DND-41 (cell line): ENCODE measurements around the gene PHKA1.
"Not testable (repeated sequence)": the region's sequence is repeated elsewhere in the genome, so short reads cannot be mapped to it uniquely, and the experiment has no call there.

Source experiments
- ATAC-seq: fragments of 200-7000 bp; cut with Tn5 transposase; 3 replicates; pipeline ENCODE4 v1.9.1; 2021; ENCODE audit warnings: low read depth; ENCODE audit not compliant: insufficient read depth
- DNase-seq: peaks from one replicate; pipeline ENCODE4 v3.0.0-alpha.2; 2020
- H2AFZ ChIP-seq: 2 replicates; pipeline ENCODE4 v1.6.0; 2012; ENCODE audit warnings: low read depth, low read length
- H3K27ac ChIP-seq: 2 replicates; pipeline ENCODE4 v1.5.1; 2012; ENCODE audit warnings: low read length, inconsistent platforms
- H3K27me3 ChIP-seq: fragments of 200-600 bp; sonication (generic); 2 replicates; pipeline ENCODE4 v1.6.0; 2012; ENCODE audit warnings: low read length, mild to moderate bottlenecking, inconsistent platforms; ENCODE audit not compliant: insufficient read depth, poor library complexity
- H3K36me3 ChIP-seq: 2 replicates; pipeline ENCODE4 v1.5.1; 2012; ENCODE audit warnings: low read length, inconsistent platforms; ENCODE audit not compliant: insufficient read depth
- H3K4me1 ChIP-seq: 2 replicates; pipeline ENCODE4 v1.5.1; 2012; ENCODE audit warnings: mild to moderate bottlenecking, low read length; ENCODE audit not compliant: insufficient read depth
- H3K4me2 ChIP-seq: 2 replicates; pipeline ENCODE4 v1.6.0; 2012; ENCODE audit warnings: mild to moderate bottlenecking, moderate library complexity, low read length, inconsistent platforms; ENCODE audit not compliant: insufficient read depth
- H3K4me3 ChIP-seq, 2 experiments: fragments of 200-600 bp in 1 of 2; shearing (Covaris generic) in 1 of 2; 2 replicates each; pipeline ENCODE4 v1.5.1; 2012 to 2016; ENCODE audit warnings: inconsistent platforms in 2 of 2, low read length in 2 of 2, mild to moderate bottlenecking in 2 of 2, low read depth in 1 of 2, moderate library complexity in 1 of 2
- H3K79me2 ChIP-seq: 2 replicates; pipeline ENCODE4 v1.6.0; 2012; ENCODE audit warnings: low read length, inconsistent platforms; ENCODE audit not compliant: insufficient read depth
- H3K9ac ChIP-seq: 2 replicates; pipeline ENCODE4 v1.6.0; 2012; ENCODE audit warnings: low read depth, mild to moderate bottlenecking, inconsistent platforms, low read length, moderate library complexity
- H3K9me3 ChIP-seq: 2 replicates; pipeline ENCODE4 v1.5.1; 2012; ENCODE audit warnings: low read length, moderate library complexity, mild to moderate bottlenecking, inconsistent platforms; ENCODE audit not compliant: insufficient read depth, severe bottlenecking
- H4K20me1 ChIP-seq: 2 replicates; pipeline ENCODE4 v1.6.0; 2012; ENCODE audit warnings: low read length; ENCODE audit not compliant: insufficient read depth
- CTCF ChIP-seq: IDR thresholded peaks from 2 replicates; pipeline ENCODE4 v1.5.1; 2012; ENCODE audit warnings: borderline replicate concordance, low read length, moderate library complexity, mild to moderate bottlenecking; ENCODE audit not compliant: poor library complexity, severe bottlenecking; ENCODE audit errors: extremely low read depth
- EZH2 ChIP-seq: IDR thresholded peaks from 3 replicates; pipeline ENCODE4 v1.6.1; 2012; ENCODE audit warnings: borderline replicate concordance, low read depth, mild to moderate bottlenecking, moderate library complexity, low read length, inconsistent platforms; ENCODE audit not compliant: severe bottlenecking

Gene PHKA1

GRCh38 chrX:72669508-72669907, 44.6 kb downstream of the PHKA1 start:
- not testable (repeated sequence) for H3K27ac ChIP-seq, H3K4me1 ChIP-seq, H3K4me2 ChIP-seq, H3K9ac ChIP-seq, H3K27me3 ChIP-seq, ATAC-seq, H3K79me2 ChIP-seq, H3K36me3 ChIP-seq, DNase-seq, H3K9me3 ChIP-seq, H4K20me1 ChIP-seq, H2AFZ ChIP-seq, H3K4me3 ChIP-seq

GRCh38 chrX:72666451-72666850, 47.7 kb downstream of the PHKA1 start:
- Histone ChIP-seq H3K4me3 (no peak overlapping the region), H4K20me1 (no peaks in the 10 kb centered on the region), H3K4me1 (no peaks in the 10 kb centered on the region), H3K36me3 (no peaks in the 10 kb centered on the region), H3K79me2 (no peaks in the 10 kb centered on the region), H3K27me3 (no peaks in the 10 kb centered on the region), H3K4me2 (no peak overlapping the region), H3K27ac (no peak overlapping the region), H3K9me3 (no peaks in the 10 kb centered on the region), H2AFZ (no peak overlapping the region), H3K9ac (no peak overlapping the region)
- DNase-seq (no peak), ATAC-seq (no peak)
- TF ChIP-seq EZH2 = no peak
- no peak for TF ChIP-seq CTCF

GRCh38 chrX:72663737-72664136, 50.4 kb downstream of the PHKA1 start:
- H3K4me2 ChIP-seq = no peak overlapping the region
- ATAC-seq (no peak), DNase-seq (no peak)
- no peaks in the 10 kb centered on the region for H3K4me1 ChIP-seq
- H3K9ac ChIP-seq = no peak overlapping the region
- no peaks in the 10 kb centered on the region for H3K9me3 ChIP-seq
- no peak overlapping the region for H3K27ac ChIP-seq
- no peaks in the 10 kb centered on the region for H3K27me3 ChIP-seq
- no peak overlapping the region for H2AFZ ChIP-seq
- H3K79me2 ChIP-seq = no peaks in the 10 kb centered on the region
- TF ChIP-seq EZH2 = no peak
- no peak for TF ChIP-seq CTCF
- H3K4me3 ChIP-seq = no peak overlapping the region
- H3K36me3 ChIP-seq = no peaks in the 10 kb centered on the region
- H4K20me1 ChIP-seq = no peaks in the 10 kb centered on the region

GRCh38 chrX:72662020-72662747, 51.9 kb downstream of the PHKA1 start:
- no peak for TF ChIP-seq EZH2
- no peak for TF ChIP-seq CTCF
- Histone ChIP-seq H3K27ac (no peak overlapping the region), H3K4me2 (no peak overlapping the region), H3K79me2 (no peaks in the 10 kb centered on the region), H3K9ac (no peak overlapping the region), H3K36me3 (no peaks in the 10 kb centered on the region), H3K9me3 (no peaks in the 10 kb centered on the region), H3K27me3 (no peaks in the 10 kb centered on the region), H3K4me1 (no peaks in the 10 kb centered on the region), H3K4me3 (no peak overlapping the region), H4K20me1 (no peaks in the 10 kb centered on the region), H2AFZ (no peak overlapping the region)
- DNase-seq (no peak), ATAC-seq (no peak)
